Stimulated activated CD8-positive, alpha-beta memory T cell treated with anti-CD3 and anti-CD28 coated beads, Interleukin-12 subunit alpha, Interleukin-12 subunit beta, amount 100 ng/mL, for 24 hours (primary cell): Measurements from ENCODE around the gene SAMD10.
"Not testable (repeated sequence)": the region's sequence is repeated elsewhere in the genome, so short reads cannot be mapped to it uniquely, and the experiment has no call there.

Experiments
- DNase-seq: peaks from one replicate; pipeline ENCODE4 v3.0.0-alpha.2; 2020; ENCODE audit errors: extremely low read depth

Gene SAMD10

DNA sequence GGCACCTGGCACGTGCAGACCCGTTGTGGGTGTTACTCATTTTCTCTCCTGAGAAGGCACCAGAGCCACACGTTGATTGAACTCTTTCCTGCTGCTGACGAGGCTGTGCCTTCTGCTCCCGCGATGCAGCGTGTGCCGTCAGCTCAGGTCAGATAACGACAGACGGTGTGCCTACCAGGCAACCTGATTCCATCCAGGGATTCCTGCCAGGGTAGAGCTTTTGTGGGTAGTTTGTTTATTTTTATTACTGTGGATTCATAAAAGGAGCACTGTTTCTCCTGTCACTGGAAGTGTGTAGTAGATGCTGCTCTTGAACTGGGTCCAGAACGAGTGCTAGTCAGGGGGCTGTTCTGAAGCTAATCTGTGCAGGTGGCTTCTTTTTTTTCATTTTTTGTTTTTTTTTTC, 22.2 kb upstream of the SAMD10 start:
- DNase-seq: no peak

DNA sequence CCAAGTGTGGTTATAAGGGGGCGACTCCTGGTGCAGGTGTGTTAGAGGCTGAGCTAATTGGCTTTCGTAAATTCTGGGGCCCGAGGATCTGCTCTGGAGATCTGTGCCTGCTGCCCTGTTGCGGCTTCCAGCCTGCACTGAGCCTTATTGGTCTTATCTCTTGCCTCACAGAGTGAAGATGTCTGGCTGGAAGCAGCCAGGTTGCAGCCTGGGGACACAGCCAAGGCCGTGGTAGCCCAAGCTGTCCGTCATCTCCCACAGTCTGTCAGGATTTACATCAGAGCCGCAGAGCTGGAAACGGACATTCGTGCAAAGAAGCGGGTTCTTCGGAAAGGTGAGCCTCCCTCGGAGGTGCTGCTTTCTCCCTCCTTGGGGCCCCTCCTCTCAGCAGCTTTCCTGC, 21.5 kb upstream of the SAMD10 start:
- no peak for DNase-seq

DNA sequence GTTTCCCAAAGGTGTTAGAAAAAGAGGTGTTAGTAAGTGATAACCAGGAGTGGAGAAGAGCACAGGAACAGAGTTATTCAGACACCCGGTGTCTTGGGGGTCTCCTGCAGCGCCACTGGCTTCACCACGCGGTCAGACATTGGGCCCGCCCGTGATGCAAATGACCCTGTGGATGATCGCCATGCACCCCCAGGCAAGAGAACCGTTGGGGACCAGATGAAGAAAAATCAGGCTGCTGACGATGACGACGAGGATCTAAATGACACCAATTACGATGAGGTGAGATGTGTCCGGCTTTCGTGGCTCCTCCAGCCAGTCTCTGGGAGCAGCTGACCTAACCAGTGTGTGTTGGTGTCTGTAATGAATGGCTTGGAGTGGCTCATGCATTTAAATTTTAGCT, 3.5 kb upstream of the SAMD10 start:
- DNase-seq: no peak

DNA sequence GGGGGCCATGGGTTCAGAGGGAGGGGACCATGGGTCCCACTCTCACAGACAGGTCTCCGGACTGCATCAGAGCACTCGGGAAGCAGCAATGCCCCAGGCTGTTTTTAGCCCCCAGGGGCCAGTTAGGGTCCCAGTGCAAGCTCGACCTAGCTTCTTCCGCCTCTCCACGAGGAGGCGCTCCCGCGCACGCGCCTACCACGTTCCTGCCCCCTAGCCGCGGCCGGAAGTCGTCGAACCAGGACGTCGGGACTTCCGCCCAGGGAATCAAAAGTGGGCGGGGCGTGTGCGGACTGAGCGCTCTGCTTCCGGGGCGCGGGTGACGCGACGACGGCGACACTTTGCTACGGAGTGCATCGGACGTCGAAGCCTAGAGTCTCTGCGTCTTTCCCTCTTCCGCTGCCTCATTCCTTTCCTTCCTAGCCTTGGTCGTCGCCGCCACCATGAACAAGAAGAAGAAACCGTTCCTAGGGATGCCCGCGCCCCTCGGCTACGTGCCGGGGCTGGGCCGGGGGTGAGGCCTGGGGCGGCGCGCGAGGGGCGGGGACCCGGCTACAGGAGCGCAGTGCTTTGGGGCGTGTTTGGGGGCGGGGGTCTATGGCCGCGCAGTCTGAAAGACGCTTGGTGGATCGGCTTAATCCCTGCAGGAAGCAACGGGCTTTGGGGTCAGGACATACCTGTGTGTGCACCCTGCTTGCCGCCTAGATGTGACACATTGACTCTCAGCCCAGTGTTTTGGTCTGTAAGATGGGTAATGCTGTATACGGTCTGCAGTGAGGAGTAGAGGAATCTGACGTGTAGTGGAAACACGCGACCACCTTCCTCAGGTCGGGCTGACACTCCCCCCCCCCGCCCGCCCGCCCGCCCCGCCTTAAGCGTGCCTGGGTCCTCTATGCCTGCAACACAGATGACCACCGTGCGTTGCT, 1.6 kb upstream of the SAMD10 start, which contains the start of gene PRPF6:
Gene PRPF6, plus strand, starts transcription at position 327 of the 923 bp plus-strand sequence. Its CDS starts 114 bp downstream, at position 441.
- DNase-seq: peak; percentile 89

DNA sequence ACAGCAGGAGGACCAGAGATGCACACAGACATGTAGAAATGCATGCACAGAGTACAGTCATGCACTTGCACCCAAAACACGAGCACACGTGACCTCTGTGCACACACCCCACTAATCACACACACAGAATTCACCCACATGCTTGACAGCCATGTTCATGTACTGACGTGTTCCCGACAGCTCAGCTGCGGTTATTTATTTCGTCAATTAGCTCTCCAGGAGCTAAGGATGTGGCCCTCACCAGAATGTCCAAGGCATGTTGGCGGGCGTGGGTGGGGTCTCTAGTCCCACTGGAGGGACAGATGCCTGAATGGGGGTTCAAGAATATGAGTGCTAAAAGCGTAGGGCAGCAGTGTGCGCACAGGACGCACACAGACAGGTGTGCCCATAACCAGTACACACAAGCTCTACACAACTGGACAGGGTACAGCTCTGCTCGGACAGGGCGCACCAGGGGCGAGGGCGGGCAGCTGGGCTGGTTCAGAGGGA, 919 bp upstream of the SAMD10 start:
- DNase-seq: no peak

DNA sequence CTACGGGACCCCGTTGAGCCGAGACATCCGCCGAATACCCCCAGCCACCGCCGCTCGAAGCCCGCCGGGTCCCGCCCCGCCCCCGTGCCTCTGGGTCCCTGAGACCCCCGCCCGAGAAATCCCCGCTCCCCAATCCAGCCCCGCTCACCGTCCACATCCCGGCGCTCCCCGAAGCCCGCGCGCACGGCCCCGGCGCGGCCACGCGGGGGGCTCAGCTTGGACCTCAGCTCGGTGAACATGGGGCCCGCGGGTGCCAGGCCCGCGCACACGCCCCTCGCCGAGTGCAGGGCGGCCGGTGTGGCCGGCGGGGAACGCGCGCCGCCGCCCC, 249 bp downstream of the SAMD10 start:
- no peak for DNase-seq

DNA sequence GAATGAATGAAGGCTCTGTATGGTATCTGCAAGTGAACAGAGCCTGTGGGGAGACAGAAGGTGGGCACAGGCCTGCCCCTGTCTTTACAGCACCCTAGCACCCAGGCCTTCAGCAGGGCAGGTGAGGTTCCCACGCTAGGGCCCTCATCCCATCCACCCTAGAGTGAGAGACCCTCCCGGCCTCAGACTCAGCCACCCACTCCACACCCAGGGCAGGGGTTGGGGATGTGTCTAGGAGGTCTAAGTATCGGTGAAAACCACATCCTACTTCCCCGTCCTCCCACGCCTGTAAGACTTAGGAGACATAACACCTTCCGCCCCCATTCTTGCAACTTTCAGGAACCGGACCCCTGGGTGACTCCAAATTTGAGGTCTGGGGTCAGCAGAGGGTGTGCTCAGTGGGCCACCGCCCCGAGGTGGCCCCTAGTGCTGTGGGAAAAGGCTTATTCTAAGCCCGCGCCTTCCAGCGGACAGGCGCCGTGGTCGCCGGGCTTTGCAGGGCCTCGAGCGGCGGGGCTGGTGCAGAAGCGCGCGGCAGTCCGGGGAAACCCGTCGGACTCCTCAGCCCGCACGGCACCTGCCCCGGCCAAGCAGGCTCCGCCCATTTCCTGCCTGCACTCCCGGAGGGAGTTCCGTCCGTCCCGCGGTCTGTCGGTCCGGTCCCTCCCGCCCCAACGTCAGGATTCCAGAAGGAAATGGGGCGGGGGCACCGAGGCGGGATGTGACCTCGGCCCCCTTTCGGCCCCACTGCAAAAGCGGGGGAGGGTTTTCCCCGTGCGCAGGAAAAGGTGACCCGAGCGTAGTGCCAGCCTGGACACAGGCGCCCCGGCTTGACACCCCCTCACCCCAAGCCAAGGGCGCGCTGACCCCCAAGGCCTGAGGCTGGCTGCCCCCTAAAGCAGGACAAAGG, 868 bp downstream of the SAMD10 start:
- DNase-seq: no peak

DNA sequence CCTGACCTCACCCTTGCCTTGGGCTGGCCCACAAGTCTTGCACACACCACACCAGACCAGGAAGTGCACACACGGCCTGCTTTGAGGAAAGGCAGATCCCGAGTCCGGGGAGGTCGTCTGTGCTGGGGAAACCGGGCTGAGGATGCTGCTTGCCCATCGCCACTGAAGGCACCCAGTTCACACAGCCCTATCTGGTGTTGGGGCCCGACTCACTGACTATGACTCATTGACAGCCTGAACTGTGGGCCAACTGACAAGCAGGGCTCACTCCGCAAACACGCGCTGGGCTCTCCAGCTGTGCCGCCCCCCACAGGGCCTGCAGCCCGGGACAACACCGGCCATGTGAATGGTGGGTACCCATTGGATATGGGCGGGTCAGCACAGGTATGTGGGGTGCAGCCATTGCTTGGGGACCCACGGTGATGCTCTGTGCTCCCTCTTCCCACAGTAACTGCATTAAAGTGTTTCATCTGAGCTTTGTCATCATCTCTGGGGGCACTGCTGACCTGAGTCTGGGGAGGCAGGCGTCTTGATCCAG, 1.6 kb downstream of the SAMD10 start:
- no peak for DNase-seq

DNA sequence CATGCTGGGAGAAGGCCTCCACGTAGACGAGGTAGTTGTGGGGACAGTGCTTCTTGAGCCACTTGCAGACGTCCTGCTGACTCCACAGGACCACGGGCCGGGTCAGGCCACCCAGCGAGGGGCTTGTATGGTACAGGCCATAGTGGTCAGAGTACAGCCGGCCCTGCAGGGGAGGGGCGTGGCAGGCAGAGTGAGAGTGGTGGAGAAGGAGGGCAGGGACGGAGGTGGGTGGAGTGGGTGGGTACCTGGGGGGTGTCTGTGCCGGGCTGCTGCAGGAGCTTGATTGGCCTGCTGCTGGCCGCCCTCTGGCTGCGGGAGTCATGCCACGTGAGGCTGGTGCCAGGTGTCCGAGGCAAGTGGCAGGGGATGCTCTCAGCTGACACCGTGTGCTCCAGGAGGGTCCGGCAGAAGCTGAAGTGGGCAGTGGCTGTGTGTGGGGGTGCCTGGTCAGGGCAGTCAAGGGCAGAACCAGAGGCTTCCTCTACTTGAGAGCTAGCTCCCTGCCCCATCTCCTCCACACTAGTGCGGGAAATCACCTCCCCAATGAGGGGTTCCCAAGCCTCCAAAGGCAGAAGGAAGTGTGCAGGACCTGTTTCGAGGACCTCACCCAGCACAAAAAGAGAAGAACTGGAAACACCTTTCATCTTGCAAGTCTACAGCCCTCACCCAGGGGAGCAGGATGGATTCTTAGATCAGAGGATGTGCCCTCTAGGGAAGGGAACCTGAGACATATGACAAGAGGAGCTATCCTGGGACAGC, 2.3 kb downstream of the SAMD10 start:
- DNase-seq: no peak

DNA sequence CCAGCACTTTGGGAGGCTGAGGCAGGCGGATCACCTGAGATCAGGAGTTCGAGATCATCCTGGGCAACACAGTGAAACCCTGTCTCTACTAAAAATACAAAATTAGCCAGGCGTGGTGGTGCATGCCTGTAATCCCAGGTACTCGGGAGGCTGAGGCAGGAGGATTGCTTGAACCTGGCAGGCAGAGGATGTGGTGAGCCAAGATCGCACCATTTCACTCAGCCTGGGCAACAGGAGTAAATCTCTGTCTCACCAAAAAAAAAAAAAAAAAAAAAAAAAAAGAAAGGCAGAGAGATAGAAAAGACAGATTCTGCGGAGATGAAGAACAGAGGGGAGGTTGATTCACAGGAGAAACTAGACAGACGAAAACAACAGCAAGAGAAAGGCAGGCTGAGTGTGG, 2.9 kb downstream of the SAMD10 start:
- DNase-seq: not testable (repeated sequence)

DNA sequence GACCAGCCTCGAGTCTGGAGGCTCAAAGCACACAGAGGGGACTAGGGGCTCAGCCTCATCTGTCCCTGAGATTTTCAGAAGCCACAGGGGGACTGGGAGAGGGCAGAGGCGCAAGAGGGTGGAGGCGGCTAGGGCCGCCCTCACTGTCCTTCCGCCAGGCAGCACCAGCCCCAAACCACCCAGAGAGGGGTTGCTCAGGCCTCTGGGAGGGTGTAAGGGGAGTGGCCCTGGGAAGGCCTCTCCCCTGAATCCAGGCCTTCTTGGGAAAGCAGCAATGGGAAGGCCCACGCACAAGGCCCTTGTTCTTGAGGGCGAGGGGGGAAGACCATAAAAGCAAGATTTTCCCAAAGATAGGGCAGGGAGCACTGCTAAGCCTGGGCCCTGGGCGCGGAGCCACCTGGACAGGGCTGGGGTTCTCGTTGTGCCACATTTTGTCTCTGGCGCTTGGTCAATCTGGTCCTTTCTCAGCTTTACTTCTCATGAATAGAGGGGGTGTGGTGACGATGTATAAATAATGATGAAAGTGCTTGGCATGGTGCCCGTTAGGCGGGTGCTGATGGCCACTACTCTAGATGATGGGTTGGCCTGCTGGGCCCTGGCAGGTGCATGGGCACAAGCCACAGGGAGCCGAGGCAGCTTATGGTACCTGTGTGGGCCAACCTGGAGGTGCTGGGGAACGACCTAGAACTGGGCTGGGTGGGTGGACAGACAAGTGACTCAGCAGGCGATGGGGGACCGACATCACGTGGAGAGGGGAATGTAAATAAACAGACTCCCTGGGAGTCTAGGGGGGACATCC, 4.8 kb downstream of the SAMD10 start:
- no peak for DNase-seq

DNA sequence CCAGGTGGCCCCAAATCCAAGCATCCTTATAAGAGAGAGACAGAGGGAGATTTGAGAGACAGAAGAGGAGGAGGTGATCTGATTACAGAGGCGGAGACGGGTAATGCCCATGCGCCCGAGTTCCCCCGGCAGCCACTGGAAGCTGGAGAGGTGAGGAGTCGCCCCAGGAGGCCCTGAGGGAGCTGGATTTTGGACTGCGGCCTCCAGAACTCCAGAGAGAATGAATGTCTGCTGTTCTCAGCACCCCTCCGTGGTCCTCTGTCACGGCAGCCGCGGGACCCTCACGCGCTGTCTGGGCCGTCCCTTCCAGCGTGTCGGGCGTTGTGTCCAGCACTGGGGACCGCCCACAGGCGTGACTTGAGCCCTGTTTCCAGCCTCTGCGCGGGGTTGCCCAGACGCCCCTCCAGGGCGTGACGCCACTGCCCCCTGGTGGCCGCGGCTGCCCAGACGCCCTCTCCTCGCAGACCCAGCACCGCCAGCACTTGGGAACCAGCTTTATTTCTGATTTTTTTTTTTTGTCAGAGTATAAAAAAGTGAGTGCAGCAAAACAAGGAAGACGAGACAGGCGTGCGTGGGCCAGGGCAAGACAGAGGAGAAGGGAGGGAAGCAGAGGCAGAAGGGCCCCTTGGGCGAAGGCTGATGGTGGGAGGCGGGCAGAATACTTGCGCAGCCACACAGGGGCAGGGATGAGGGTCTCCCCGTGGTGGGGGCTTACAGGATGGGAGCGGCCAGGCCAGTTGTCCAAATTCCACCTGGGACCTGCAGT, 5.6 kb downstream of the SAMD10 start:
- no peak for DNase-seq

DNA sequence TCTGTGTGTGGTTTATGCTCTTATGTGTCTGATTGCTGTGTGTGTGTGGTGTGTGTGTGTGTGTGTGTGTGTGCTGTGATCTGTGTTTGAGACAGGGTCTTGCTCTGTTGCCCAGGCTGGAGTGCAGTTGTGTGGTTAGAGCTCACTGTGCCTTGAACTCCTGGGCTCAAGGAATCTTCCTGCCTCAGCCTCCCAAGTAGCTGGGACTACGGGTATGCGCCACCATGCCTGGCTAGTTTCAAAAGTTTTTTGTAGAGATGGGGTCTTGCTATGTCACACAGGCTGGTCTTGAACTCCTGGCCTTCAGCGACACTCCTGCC, 6.3 kb downstream of the SAMD10 start:
- no peak for DNase-seq

DNA sequence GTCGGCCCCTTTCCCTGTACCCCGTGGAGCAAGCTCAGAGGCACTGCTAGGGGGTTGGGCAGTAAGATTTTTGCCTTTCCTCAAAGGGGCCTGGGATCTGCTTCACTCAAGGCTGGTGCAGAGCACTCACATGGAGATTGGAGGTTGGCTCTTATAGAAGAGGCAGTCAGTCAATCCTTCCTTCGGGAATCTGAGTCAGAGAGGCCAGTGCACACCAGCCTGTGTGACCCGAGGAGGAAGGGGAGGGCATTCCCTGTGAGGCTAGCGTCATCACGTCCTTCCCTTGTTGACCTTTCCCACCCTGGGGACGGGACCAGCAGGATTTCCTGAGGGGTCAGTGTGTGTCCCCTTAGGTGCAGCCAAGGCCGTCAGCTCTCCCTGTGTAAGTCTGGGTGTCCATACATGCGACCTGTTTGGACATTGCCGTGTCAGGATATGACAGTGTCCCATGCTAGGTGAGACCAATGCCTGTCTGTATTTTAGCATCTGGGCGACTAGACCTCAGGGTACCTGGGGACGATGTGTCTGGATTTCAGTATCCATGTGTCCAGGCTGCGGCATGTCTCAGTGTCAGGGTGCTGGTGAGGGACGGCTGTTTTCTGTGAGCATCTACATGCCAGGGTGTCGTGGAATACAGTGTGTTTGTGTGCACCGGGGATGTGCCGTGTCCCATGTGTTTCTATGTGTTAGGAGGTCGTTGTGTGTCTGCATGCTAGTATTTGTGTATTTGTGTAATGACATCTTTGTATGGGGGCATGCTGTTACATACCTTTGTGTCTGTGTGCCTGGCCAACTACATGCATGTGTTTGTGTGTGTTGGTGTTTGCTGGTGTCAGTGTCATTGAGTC, 6.9 kb downstream of the SAMD10 start:
- DNase-seq: no peak

DNA sequence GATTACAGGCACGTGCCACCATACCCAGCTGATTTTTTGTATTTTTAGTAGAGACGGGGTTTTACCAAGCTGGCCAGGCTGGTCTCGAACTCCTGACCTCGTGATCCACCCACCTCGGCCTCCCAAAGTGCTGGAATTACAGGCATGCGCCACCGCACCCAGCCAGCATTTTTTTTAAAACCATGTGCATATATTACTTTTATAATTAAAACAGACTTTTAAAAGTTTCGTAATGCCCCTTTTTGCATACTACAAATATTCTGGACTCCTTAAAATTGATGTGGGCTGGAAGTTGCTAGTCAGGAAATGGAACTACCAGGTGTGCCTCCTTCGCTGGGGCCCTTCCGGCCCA, 7.5 kb downstream of the SAMD10 start:
- DNase-seq: not testable (repeated sequence)

DNA sequence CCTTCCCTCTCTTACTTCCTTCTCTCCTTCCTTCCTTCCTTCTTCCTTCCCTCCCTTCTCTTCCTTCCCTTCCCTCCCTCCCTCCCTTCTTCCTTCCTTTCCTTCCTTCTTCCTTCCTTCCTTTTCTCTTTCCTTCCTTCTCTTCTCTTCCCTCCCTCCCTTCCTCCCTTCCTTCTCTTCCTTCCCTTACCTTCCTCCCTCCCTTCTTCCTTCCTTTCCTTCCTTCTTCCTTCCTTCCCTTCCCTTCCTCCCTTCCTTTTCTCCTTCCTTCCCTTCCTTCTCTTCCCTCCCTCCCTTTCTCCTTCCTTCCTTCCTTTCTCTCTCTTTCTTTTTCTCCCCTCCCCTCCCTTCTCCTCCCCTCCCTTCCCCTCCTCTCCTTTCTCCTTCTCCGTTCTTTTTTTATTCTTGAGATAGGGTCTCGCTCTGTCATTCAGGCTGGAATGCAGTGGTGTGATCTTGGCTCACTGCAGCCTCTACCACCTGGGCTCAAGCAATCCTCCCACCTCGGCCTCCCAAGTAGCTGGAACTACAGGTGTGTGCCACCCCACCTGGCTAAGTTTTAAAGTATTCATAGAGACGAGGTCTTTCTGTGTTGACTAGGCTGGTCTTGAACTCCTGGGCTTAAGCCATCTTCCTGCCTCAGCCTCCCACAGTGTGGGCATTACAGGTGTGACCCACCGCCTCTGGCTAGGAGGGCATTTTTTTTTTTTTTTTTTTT, 8.6 kb downstream of the SAMD10 start:
- no peak for DNase-seq

DNA sequence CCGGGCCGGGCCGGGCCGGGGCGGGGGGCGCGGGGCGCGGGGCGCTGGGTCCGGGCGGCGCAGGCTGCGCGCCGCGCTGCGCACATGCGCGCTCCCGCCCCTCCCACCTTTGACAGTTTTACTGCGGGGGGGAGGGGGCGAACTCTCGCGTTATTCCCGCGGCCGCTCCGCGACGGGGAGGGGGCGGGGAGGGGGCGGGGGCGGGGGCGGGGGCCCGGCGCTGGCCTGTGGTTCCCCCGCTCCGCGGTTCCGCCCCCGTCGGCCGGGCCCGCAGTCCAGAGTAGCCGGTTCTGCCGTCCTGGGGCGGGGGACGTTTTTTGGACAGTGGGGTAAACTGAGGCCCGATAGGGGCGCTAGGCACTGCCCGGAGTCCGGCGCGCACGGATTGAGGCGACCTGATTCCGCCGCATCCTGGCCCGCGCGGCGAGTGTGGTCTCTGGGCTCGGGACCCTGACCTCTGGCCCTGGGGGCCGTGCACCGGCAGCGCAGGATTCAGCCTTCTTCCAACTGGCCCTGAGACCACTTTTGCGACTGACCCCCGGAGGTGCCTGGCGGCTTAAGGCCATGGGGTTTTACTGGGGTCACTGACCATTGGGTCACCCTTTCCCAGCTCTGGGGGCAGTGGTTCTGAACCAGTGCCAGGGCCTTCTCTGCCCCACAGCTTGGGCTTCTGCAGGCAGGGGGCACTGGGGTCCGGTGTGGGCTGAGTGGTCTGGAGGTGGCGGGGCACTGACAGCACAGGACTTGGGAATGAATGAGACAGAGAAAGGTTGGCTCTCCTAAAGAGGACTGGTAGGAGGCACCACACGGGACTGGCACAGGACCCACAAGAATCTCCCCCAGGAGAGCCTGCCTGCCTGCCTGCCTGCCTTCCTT, 9.4 kb downstream of the SAMD10 start, which contains the start of gene ZNF512B:
Gene ZNF512B, minus strand, starts transcription at position 93 of the 876 bp plus-strand sequence. CDS start 1,980 bp downstream, outside the sequence.
- no peak for DNase-seq
